ENCODE results near the gene MESP2. TPM values are rescaled to one million over a fixed set of nuclear protein-coding genes. Genes with fewer than 3 reads are reported as not detected.

The MESP2 gene
- total and polyA plus RNA-seq, 9 of the 15 experiments (the other 6 are each of a cell fraction or from before 2014, with no cell fraction given), result 0.08 to 0.82 (median 0.37) TPM

DNA sequence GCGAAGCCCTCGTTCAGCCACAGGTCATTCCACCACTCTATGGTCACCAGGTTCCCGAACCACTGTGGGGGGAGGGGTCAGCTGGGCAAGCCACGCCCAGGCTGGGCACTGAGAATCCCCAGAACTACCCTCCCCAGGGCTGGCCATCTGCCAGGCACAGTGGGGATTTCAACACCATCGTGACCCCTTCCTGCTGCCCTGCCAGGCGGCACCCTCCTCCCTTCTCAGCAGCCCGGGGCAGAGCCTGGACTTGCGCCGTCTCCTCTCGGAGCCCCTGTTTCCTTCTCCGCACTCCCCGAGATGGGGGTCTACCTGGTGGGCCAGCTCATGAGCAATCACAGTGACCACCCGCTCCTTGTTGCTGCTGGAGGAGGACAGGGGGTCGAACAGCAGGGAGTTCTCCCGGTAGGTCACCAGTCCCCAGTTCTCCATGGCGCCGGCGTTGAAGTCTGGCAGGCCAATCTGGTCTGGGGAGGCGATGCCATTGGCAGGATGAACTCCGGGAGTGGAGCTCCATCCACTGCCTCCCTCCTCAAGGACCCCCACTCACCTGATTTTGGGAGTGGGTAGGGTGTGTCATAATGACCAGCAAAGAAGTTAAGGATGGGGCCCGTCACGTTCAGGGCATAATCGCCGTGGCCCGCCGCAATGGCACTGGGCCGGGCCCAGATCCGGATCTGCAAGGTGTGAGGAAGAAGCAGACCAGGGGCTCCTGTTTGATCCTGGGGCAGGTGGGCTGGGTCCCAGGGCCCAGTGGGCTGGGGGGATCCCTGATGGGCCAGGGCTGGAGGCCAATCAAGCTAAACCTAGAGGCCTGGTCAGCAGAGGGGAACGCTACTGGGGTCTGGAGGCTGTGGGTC, 28.0 kb downstream of the MESP2 start:
- peaks cover 2% of the 10 kb centered on the region; the same call in 1 of the 2 replicates for H4K20me1 ChIP-seq (replicated peaks; ENCODE audit: control insufficient read depth, insufficient read depth, low read length)
- H3K79me2 ChIP-seq (ENCODE audit: control insufficient read depth, insufficient read depth, low read length), result no peaks in the 10 kb centered on the region
- DNase-seq (ENCODE audit: extremely low read depth in 1 of 4, low spot score in 3 of 4), result no peak
- no peak for FAIRE-seq
- no peaks in the 10 kb centered on the region for H3K9me3 ChIP-seq (replicated peaks; ENCODE audit: control insufficient read depth, insufficient read depth, low read depth, low read length)
- intact Hi-C loops (cut with micrococcal nuclease), result no loop called here
- 72% methylated on average over 23 of the region's 29 CpGs for WGBS (ENCODE audit: insufficient coverage, low coverage, missing lambda C conversion rate)
- H2AFZ ChIP-seq (ENCODE audit: low read depth, low read length), result no peak overlapping the region
- peaks cover 0 to 5% of the 10 kb centered on the region in 2 experiments; a peak in 1 of 5 replicates for H3K27me3 ChIP-seq (ENCODE audit: control insufficient read depth in 2 of 2, insufficient read depth in 2 of 2, low read length in 2 of 2)
- H3K9me1 ChIP-seq (ENCODE audit: control insufficient read depth, insufficient read depth, low read length), result no peaks in the 10 kb centered on the region
- no TSS peak for BruUV-seq (replicated peaks)
- peak overlapping the region in 1 of 2 experiments; percentile 45; a peak in 2 of 4 replicates for H3K9ac ChIP-seq (ENCODE audit: insufficient read depth in 1 of 2, low read depth in 2 of 2, low read length in 2 of 2)
- peaks cover 0 to 49% of the 10 kb centered on the region in 2 experiments; a peak in 3 of 5 replicates for H3K4me1 ChIP-seq (replicated peaks in 1 of 2; ENCODE audit: control insufficient read depth in 2 of 2, insufficient read depth in 2 of 2, low read length in 2 of 2)
- TF ChIP-seq SPI1 (IDR thresholded peaks at IDR 0.05; ENCODE audit: borderline replicate concordance, low read depth, low read length), result no peak
- TF ChIP-seq ZBTB7A (IDR thresholded peaks at IDR 0.05; ENCODE audit: borderline replicate concordance, control insufficient read depth, low read depth, low read length), result no peak
- TF ChIP-seq, protein P1, sequence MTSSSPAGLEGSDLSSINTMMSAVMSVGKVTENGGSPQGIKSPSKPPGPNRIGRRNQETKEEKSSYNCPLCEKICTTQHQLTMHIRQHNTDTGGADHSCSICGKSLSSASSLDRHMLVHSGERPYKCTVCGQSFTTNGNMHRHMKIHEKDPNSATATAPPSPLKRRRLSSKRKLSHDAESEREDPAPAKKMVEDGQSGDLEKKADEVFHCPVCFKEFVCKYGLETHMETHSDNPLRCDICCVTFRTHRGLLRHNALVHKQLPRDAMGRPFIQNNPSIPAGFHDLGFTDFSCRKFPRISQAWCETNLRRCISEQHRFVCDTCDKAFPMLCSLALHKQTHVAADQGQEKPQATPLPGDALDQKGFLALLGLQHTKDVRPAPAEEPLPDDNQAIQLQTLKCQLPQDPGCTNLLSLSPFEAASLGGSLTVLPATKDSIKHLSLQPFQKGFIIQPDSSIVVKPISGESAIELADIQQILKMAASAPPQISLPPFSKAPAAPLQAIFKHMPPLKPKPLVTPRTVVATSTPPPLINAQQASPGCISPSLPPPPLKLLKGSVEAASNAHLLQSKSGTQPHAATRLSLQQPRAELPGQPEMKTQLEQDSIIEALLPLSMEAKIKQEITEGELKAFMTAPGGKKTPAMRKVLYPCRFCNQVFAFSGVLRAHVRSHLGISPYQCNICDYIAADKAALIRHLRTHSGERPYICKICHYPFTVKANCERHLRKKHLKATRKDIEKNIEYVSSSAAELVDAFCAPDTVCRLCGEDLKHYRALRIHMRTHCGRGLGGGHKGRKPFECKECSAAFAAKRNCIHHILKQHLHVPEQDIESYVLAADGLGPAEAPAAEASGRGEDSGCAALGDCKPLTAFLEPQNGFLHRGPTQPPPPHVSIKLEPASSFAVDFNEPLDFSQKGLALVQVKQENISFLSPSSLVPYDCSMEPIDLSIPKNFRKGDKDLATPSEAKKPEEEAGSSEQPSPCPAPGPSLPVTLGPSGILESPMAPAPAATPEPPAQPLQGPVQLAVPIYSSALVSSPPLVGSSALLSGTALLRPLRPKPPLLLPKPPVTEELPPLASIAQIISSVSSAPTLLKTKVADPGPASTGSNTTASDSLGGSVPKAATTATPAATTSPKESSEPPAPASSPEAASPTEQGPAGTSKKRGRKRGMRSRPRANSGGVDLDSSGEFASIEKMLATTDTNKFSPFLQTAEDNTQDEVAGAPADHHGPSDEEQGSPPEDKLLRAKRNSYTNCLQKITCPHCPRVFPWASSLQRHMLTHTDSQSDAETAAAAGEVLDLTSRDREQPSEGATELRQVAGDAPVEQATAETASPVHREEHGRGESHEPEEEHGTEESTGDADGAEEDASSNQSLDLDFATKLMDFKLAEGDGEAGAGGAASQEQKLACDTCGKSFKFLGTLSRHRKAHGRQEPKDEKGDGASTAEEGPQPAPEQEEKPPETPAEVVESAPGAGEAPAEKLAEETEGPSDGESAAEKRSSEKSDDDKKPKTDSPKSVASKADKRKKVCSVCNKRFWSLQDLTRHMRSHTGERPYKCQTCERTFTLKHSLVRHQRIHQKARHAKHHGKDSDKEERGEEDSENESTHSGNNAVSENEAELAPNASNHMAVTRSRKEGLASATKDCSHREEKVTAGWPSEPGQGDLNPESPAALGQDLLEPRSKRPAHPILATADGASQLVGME (CRISPR knock-in tag; IDR thresholded peaks at IDR 0.05), result no peak
- no peak for TF ChIP-seq BACH1 (tag; IDR thresholded peaks at IDR 0.05)
- TF ChIP-seq, protein P2, sequence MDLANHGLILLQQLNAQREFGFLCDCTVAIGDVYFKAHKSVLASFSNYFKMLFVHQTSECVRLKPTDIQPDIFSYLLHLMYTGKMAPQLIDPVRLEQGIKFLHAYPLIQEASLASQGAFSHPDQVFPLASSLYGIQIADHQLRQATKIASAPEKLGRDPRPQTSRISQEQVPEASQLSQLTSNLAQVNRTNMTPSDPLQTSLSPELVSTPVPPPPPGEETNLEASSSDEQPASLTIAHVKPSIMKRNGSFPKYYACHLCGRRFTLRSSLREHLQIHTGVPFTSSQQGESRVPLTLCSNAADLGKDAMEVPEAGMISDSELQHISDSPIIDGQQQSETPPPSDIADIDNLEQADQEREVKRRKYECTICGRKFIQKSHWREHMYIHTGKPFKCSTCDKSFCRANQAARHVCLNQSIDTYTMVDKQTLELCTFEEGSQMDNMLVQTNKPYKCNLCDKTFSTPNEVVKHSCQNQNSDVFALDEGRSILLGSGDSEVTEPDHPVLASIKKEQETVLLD (IDR thresholded peaks at IDR 0.05), result no peak
- TF ChIP-seq STAG1 (CRISPR knock-in tag; IDR thresholded peaks at IDR 0.05; ENCODE audit: borderline replicate concordance), result no peak
- no peak for TF ChIP-seq XRCC3 (IDR thresholded peaks at IDR 0.05)
- TF ChIP-seq ARNT (IDR thresholded peaks at IDR 0.05), result no peak
- no peak for TF ChIP-seq SMARCA5 (IDR thresholded peaks at IDR 0.05)
- no peak for TF ChIP-seq TCF7 (IDR thresholded peaks at IDR 0.05; ENCODE audit: borderline replicate concordance)
- H3K27ac ChIP-seq (ENCODE audit: extremely low read depth, low read depth, low read length), result no peak overlapping the region
- ATAC-seq, result no peak
- CTCF ChIA-PET (ENCODE audit: low intra/inter-chr PET ratio), result no interaction called here
- no peak overlapping the region for H3K4me2 ChIP-seq (ENCODE audit: insufficient read depth, low read length)
- POLR2A ChIA-PET, result interaction anchor here (0.8 to 1.5 kb wide), 2 partner anchors 9 to 10 kb away, joined by 4 to 5 read pairs; partner anchors contain the start of gene ANPEP
- no peaks in the 10 kb centered on the region for H3K36me3 ChIP-seq (ENCODE audit: control insufficient read depth, insufficient read depth, low read length)
- H3K4me3 ChIP-seq, result no peak overlapping the region
- in situ Hi-C loops (cut with MboI), result no loop called here
